Mucosa of stomach (tissue), 1 donor: ENCODE measurements around the gene DNAI7.

Source experiments
- H3K27me3 ChIP-seq: one replicate; pipeline ENCODE4 v1.7.0; 2013; ENCODE audit warnings: mild to moderate bottlenecking, low read length; ENCODE audit not compliant: control insufficient read depth, insufficient read depth
- H3K36me3 ChIP-seq: one replicate; pipeline ENCODE4 v1.7.0; 2013; ENCODE audit warnings: low read length; ENCODE audit not compliant: control insufficient read depth, insufficient read depth
- H3K4me1 ChIP-seq: one replicate; pipeline ENCODE4 v1.7.0; 2013; ENCODE audit warnings: mild to moderate bottlenecking, low read length; ENCODE audit not compliant: control insufficient read depth, insufficient read depth
- H3K4me3 ChIP-seq: one replicate; pipeline ENCODE4 v1.7.0; 2013; ENCODE audit warnings: low read length
- H3K9ac ChIP-seq: one replicate; pipeline ENCODE4 v1.7.0; 2013; ENCODE audit warnings: mild to moderate bottlenecking, low read length, moderate library complexity
- H3K9me3 ChIP-seq: one replicate; pipeline ENCODE4 v1.7.0; 2013; ENCODE audit warnings: mild to moderate bottlenecking, low read length, moderate library complexity; ENCODE audit not compliant: control insufficient read depth
- donor health status: Pancreatic carcinoma.

Gene DNAI7

GRCh38 chr12:25155022-25155576, 39.9 kb downstream of the DNAI7 start:
- Histone ChIP-seq H3K4me3 (peak overlapping the region; percentile 7), H3K4me1 (no peaks in the 10 kb centered on the region), H3K9me3 (no peaks in the 10 kb centered on the region), H3K9ac (peak overlapping the region; percentile 67), H3K36me3 (no peaks in the 10 kb centered on the region), H3K27me3 (no peaks in the 10 kb centered on the region)

GRCh38 chr12:25152055-25152454, 42.9 kb downstream of the DNAI7 start:
- H3K27me3 ChIP-seq: no peaks in the 10 kb centered on the region
- no peaks in the 10 kb centered on the region for H3K4me1 ChIP-seq
- H3K4me3 ChIP-seq: no peak overlapping the region
- H3K9me3 ChIP-seq: no peaks in the 10 kb centered on the region
- H3K36me3 ChIP-seq: no peaks in the 10 kb centered on the region
- no peak overlapping the region for H3K9ac ChIP-seq

- H3K4me3 ChIP-seq: no peak overlapping the region
- no peaks in the 10 kb centered on the region for H3K36me3 ChIP-seq
- no peaks in the 10 kb centered on the region for H3K4me1 ChIP-seq
- H3K27me3 ChIP-seq: no peaks in the 10 kb centered on the region
- no peak overlapping the region for H3K9ac ChIP-seq
- H3K9me3 ChIP-seq: no peaks in the 10 kb centered on the region
Observed at GRCh38 chr12:25151476-25151875, 43.5 kb downstream of the DNAI7 start.

- Histone ChIP-seq H3K27me3 (no peaks in the 10 kb centered on the region), H3K9ac (no peak overlapping the region), H3K36me3 (no peaks in the 10 kb centered on the region), H3K4me1 (no peaks in the 10 kb centered on the region), H3K4me3 (no peak overlapping the region), H3K9me3 (no peaks in the 10 kb centered on the region)
Observed at GRCh38 chr12:25146686-25147085, 48.3 kb downstream of the DNAI7 start.

GRCh38 chr12:25135531-25136154, 59.3 kb downstream of the DNAI7 start:
- no peaks in the 10 kb centered on the region for H3K27me3 ChIP-seq
- H3K9me3 ChIP-seq: no peaks in the 10 kb centered on the region
- H3K36me3 ChIP-seq: no peaks in the 10 kb centered on the region
- H3K4me1 ChIP-seq: no peaks in the 10 kb centered on the region
- H3K4me3 ChIP-seq: no peak overlapping the region
- H3K9ac ChIP-seq: no peak overlapping the region

- no peaks in the 10 kb centered on the region for H3K4me1 ChIP-seq
- H3K27me3 ChIP-seq: no peaks in the 10 kb centered on the region
- H3K4me3 ChIP-seq: no peak overlapping the region
- no peaks in the 10 kb centered on the region for H3K36me3 ChIP-seq
- H3K9me3 ChIP-seq: no peaks in the 10 kb centered on the region
- H3K9ac ChIP-seq: no peak overlapping the region
Observed at GRCh38 chr12:25131270-25131669, 63.7 kb downstream of the DNAI7 start.

GRCh38 chr12:25130741-25131188, 64.2 kb downstream of the DNAI7 start:
- no peak overlapping the region for H3K9ac ChIP-seq
- H3K4me3 ChIP-seq: no peak overlapping the region
- no peaks in the 10 kb centered on the region for H3K4me1 ChIP-seq
- H3K9me3 ChIP-seq: no peaks in the 10 kb centered on the region
- H3K27me3 ChIP-seq: no peaks in the 10 kb centered on the region
- no peaks in the 10 kb centered on the region for H3K36me3 ChIP-seq

- Histone ChIP-seq H3K9me3 (no peaks in the 10 kb centered on the region), H3K27me3 (no peaks in the 10 kb centered on the region), H3K4me1 (no peaks in the 10 kb centered on the region), H3K4me3 (no peak overlapping the region), H3K9ac (no peak overlapping the region), H3K36me3 (no peaks in the 10 kb centered on the region)
Observed at GRCh38 chr12:25126746-25127145, 68.2 kb downstream of the DNAI7 start.

GRCh38 chr12:25126101-25126500, 68.9 kb downstream of the DNAI7 start:
- no peak overlapping the region for H3K4me3 ChIP-seq
- H3K9me3 ChIP-seq: no peaks in the 10 kb centered on the region
- H3K9ac ChIP-seq: no peak overlapping the region
- no peaks in the 10 kb centered on the region for H3K27me3 ChIP-seq
- no peaks in the 10 kb centered on the region for H3K4me1 ChIP-seq
- H3K36me3 ChIP-seq: no peaks in the 10 kb centered on the region

- Histone ChIP-seq H3K36me3 (no peaks in the 10 kb centered on the region), H3K9me3 (no peaks in the 10 kb centered on the region), H3K9ac (no peak overlapping the region), H3K27me3 (no peaks in the 10 kb centered on the region), H3K4me3 (no peak overlapping the region), H3K4me1 (no peaks in the 10 kb centered on the region)
Observed at GRCh38 chr12:25124493-25124892, 70.5 kb downstream of the DNAI7 start.

GRCh38 chr12:25123126-25123525, 71.8 kb downstream of the DNAI7 start:
- Histone ChIP-seq H3K9ac (no peak overlapping the region), H3K9me3 (no peaks in the 10 kb centered on the region), H3K27me3 (no peaks in the 10 kb centered on the region), H3K36me3 (no peaks in the 10 kb centered on the region), H3K4me3 (no peak overlapping the region), H3K4me1 (no peaks in the 10 kb centered on the region)

- H3K4me3 ChIP-seq: no peak overlapping the region
- H3K4me1 ChIP-seq: no peaks in the 10 kb centered on the region
- no peak overlapping the region for H3K9ac ChIP-seq
- H3K9me3 ChIP-seq: no peaks in the 10 kb centered on the region
- H3K27me3 ChIP-seq: no peaks in the 10 kb centered on the region
- H3K36me3 ChIP-seq: no peaks in the 10 kb centered on the region
Observed at GRCh38 chr12:25121916-25122315, 73.0 kb downstream of the DNAI7 start.

- H3K27me3 ChIP-seq: no peaks in the 10 kb centered on the region
- H3K4me1 ChIP-seq: no peaks in the 10 kb centered on the region
- no peaks in the 10 kb centered on the region for H3K36me3 ChIP-seq
- H3K9me3 ChIP-seq: no peaks in the 10 kb centered on the region
- no peak overlapping the region for H3K4me3 ChIP-seq
- no peak overlapping the region for H3K9ac ChIP-seq
Observed at GRCh38 chr12:25121110-25121509, 73.8 kb downstream of the DNAI7 start.
